ENCODE measurements around the gene RPL10.

Gene RPL10

GRCh38 chrX:154449618-154450017, 51.4 kb downstream of the RPL10 start:
- no peak for DNase-seq (ENCODE audit: low read depth in 2 of 2)

GRCh38 chrX:154450312-154450711, 52.1 kb downstream of the RPL10 start:
- DNase-seq (ENCODE audit: low read depth in 2 of 2) = no peak
